NB4 (cell line): ENCODE measurements around the gene ZEB2.

Experiments used
- CTCF ChIP-seq: IDR thresholded peaks from one replicate; pipeline ENCODE4 v1.5.1; 2012; ENCODE audit warnings: low read depth, low read length
- MAX ChIP-seq: IDR thresholded peaks from 2 replicates; pipeline ENCODE4 v1.6.1; 2011; ENCODE audit warnings: low read depth, low read length
- MYC ChIP-seq: IDR thresholded peaks from 2 replicates; pipeline ENCODE4 v1.6.1; 2011; ENCODE audit warnings: low read depth, low read length
- POLR2A ChIP-seq: IDR thresholded peaks from 2 replicates; pipeline ENCODE4 v1.6.1; 2011; ENCODE audit warnings: mild to moderate bottlenecking; ENCODE audit not compliant: insufficient read length; ENCODE audit errors: extremely low read depth

GRCh38 chr2:144379851-144380311 lies 140.0 kb downstream of the ZEB2 start:
- no peak for TF ChIP-seq CTCF
- TF ChIP-seq POLR2A = no peak
- TF ChIP-seq MYC = no peak
- no peak for TF ChIP-seq MAX
